B cell (primary cell): ENCODE data around the gene PKIB. TPM values are rescaled to one million over a fixed set of nuclear protein-coding genes. Genes with fewer than 3 reads are reported as not detected.

Source experiments
- ATAC-seq: fragments of 200-7000 bp; cut with Tn5 transposase; one replicate; pipeline ENCODE4 v1.10.0; 2021; ENCODE audit warnings: low read depth, mild to moderate bottlenecking, moderate number of reproducible peaks, moderate library complexity
- CTCF ChIA-PET: fragments of 350-600 bp; sonication (Branson Sonifier 250); formaldehyde crosslinking; loops from one replicate; lab custom pipeline; 2021; ENCODE audit warnings: antibody characterized with exemption, inconsistent platforms; lab: Charles Lee
- POLR2A ChIA-PET: fragments of 350-600 bp; sonication (Branson Sonifier 250); formaldehyde crosslinking; loops from one replicate; lab custom pipeline; 2021; ENCODE audit warnings: antibody characterized with exemption; lab: Charles Lee
- DNase-seq: peaks from one replicate; pipeline ENCODE4 v3.0.0; 2013
- H2AFZ ChIP-seq: 2 replicates; pipeline ENCODE4 v1.6.1; 2012; ENCODE audit warnings: mild to moderate bottlenecking, low read depth, low read length; ENCODE audit not compliant: insufficient read depth, poor library complexity, severe bottlenecking
- H3K27ac ChIP-seq, 2 donors: 1 replicate in 1 of 2; 2 replicates in 1 of 2; pipeline ENCODE4 v1.5.1; 2012 to 2013; ENCODE audit warnings: low read length in 2 of 2, mild to moderate bottlenecking in 2 of 2, moderate library complexity in 1 of 2
- H3K27me3 ChIP-seq, 4 experiments: fragments of 200-600 bp in 1 of 4; sonication (generic) in 1 of 4; replicated peaks in 1 of 4; 1 replicate in 2 of 4; 2 replicates in 2 of 4; pipeline versions ENCODE4 v1.6.1 to v1.7.0; 2013 to 2016; ENCODE audit warnings: low read length in 3 of 4, mild to moderate bottlenecking in 2 of 4, mixed read lengths in 1 of 4, moderate library complexity in 1 of 4; ENCODE audit not compliant: insufficient read depth in 4 of 4, control insufficient read depth in 3 of 4; ENCODE audit errors: control extremely low read depth in 1 of 4
- H3K36me3 ChIP-seq, 2 experiments: replicated peaks in 1 of 2; 1 replicate in 1 of 2; 2 replicates in 1 of 2; pipeline versions ENCODE4 v1.6.1 to v1.7.1; 2013; ENCODE audit warnings: low read length in 1 of 2; ENCODE audit not compliant: insufficient read depth in 2 of 2, control insufficient read depth in 1 of 2; ENCODE audit errors: control extremely low read depth in 1 of 2, extremely low read depth in 1 of 2
- H3K4me1 ChIP-seq, 2 donors: fragments of 200-600 bp in 1 of 2; sonication (generic) in 1 of 2; 1 replicate in 1 of 2; 2 replicates in 1 of 2; pipeline versions ENCODE4 v1.5.1 to v1.6.1; 2013 to 2017; ENCODE audit warnings: low read length in 2 of 2; ENCODE audit not compliant: control insufficient read depth in 2 of 2, insufficient read depth in 2 of 2
- H3K4me2 ChIP-seq: replicated peaks from 2 replicates; pipeline ENCODE3; 2012; ENCODE audit warnings: mild to moderate bottlenecking, low read depth, low read length; ENCODE audit not compliant: poor library complexity, severe bottlenecking
- H3K4me3 ChIP-seq, 5 experiments: fragments of 200-600 bp in 1 of 5; sonication (generic) in 1 of 5; 1 replicate in 3 of 5; 2 replicates in 2 of 5; pipeline versions ENCODE4 v1.5.1 to v1.7.0; 2011 to 2016; ENCODE audit warnings: low read length in 4 of 5, mild to moderate bottlenecking in 4 of 5, low read depth in 2 of 5, control low read depth in 1 of 5, moderate library complexity in 1 of 5; ENCODE audit not compliant: insufficient read depth in 1 of 5; ENCODE audit errors: control extremely low read depth in 1 of 5, extremely low read depth in 1 of 5
- H3K79me2 ChIP-seq: fragments of 200-600 bp; sonication (generic); one replicate; pipeline ENCODE4 v1.6.0; 2016; ENCODE audit warnings: low read length; ENCODE audit not compliant: control insufficient read depth, insufficient read depth
- H3K9ac ChIP-seq: fragments of 200-600 bp; sonication (generic); 2 replicates; pipeline ENCODE4 v1.6.1; 2017; ENCODE audit warnings: mild to moderate bottlenecking, low read length, moderate library complexity
- H3K9me3 ChIP-seq, 3 donors: one replicate each; pipeline versions ENCODE4 v1.6.1 to v1.7.1; 2013; ENCODE audit warnings: low read length in 2 of 3; ENCODE audit not compliant: control insufficient read depth in 2 of 3, insufficient read depth in 1 of 3; ENCODE audit errors: control extremely low read depth in 1 of 3
- H4K20me1 ChIP-seq: 2 replicates; pipeline ENCODE4 v1.6.0; 2012; ENCODE audit warnings: mild to moderate bottlenecking, low read length; ENCODE audit not compliant: insufficient read depth, control insufficient read depth, poor library complexity, severe bottlenecking
- H3K27ac Mint-ChIP-seq: one replicate; pipeline ENCODE4 v1.8.0; 2021; ENCODE audit warnings: mixed read lengths
- H3K27me3 Mint-ChIP-seq: one replicate; pipeline ENCODE4 v1.8.0; 2021; ENCODE audit warnings: mixed read lengths
- H3K4me1 Mint-ChIP-seq: one replicate; pipeline ENCODE4 v1.8.0; 2021; ENCODE audit warnings: mixed read lengths
- H3K4me3 Mint-ChIP-seq: one replicate; pipeline ENCODE4 v1.8.0; 2021; ENCODE audit warnings: mixed read lengths
- H3K9me3 Mint-ChIP-seq: one replicate; pipeline ENCODE4 v1.8.0; 2022; ENCODE audit warnings: mixed read lengths; ENCODE audit not compliant: insufficient read depth
- CTCF ChIP-seq: fragments of 200-600 bp; IDR thresholded peaks from one replicate; pipeline ENCODE4 v1.8.0; 2022; ENCODE audit warnings: antibody characterized with exemption, mild to moderate bottlenecking
- EZH2 ChIP-seq: IDR thresholded peaks from 2 replicates; pipeline ENCODE4 v1.6.1; 2012; ENCODE audit warnings: borderline replicate concordance, low read depth, mild to moderate bottlenecking, moderate library complexity, low read length; ENCODE audit not compliant: insufficient read depth, poor library complexity, severe bottlenecking
- WGBS: methylation state at CpG from one replicate; pipeline ENCODE4 v1.1.5; 2013; ENCODE audit warnings: missing lambda C conversion rate; ENCODE audit not compliant: insufficient coverage; 5-methylcytosine and 5-hydroxymethylcytosine counted together
- intact Hi-C: fragments of 100-400 bp; cut with micrococcal nuclease; formaldehyde crosslinking; loops from one replicate; pipeline ENCODE4 v1.10.0; 2022
- polyA plus RNA-seq: library from polyadenylated mRNA; depleted of rRNA; stranded (reverse); fragments of >200 nt; gene quantifications from 2 replicates; pipeline ENCODE4 v1.2.3, GENCODE V29; 2012
- total RNA-seq, 2 donors: library from RNA; stranded (reverse); fragments of 120-200 nt in 1 of 2; gene quantifications; 1 replicate in 1 of 2; 2 replicates in 1 of 2; pipeline versions ENCODE4 v1.2.3 to v1.2.4, GENCODE V29; 2013 to 2022

Gene PKIB
- total and polyA plus RNA-seq, 2 donors (not counting 1 experiment from before 2014, with no cell fraction given), result 0.27 to 1.2 TPM

- Histone ChIP-seq H3K4me1 (peaks cover 4 to 9% of the 10 kb centered on the region in 2 donors), H3K4me2 (no peak overlapping the region), H3K79me2 (no peaks in the 10 kb centered on the region), H2AFZ (no peak overlapping the region), H3K4me3 (no peak overlapping the region), H3K27ac (no peak overlapping the region), H3K9ac (no peak overlapping the region), H3K9me3 (no peaks in the 10 kb centered on the region), H4K20me1 (no peaks in the 10 kb centered on the region), H3K36me3 (no peaks in the 10 kb centered on the region), H3K27me3 (no peaks in the 10 kb centered on the region)
- 99% methylated on average over 8 of the region's 9 CpGs for WGBS
- no peak overlapping the region for H3K4me3 Mint-ChIP-seq
- TF ChIP-seq CTCF (no peak), EZH2 (no peak)
- H3K9me3 Mint-ChIP-seq, result no peaks in the 10 kb centered on the region
- H3K27ac Mint-ChIP-seq, result no peak overlapping the region
- POLR2A ChIA-PET, result no interaction called here
- intact Hi-C loops, result no loop called here
- DNase-seq, result no peak
- no peak for ATAC-seq
- CTCF ChIA-PET, result no interaction called here
- H3K27me3 Mint-ChIP-seq, result no peaks in the 10 kb centered on the region
- peaks cover 32% of the 10 kb centered on the region for H3K4me1 Mint-ChIP-seq
Observed at GRCh38 chr6:122755901-122756300, 145.7 kb downstream of the PKIB start.

- no peaks in the 10 kb centered on the region for H4K20me1 ChIP-seq
- DNase-seq (peak; percentile 25), ATAC-seq (peak; percentile 47)
- H3K4me2 ChIP-seq, result no peak overlapping the region
- ChIA-PET POLR2A (no interaction called here), CTCF (interaction anchor here (1.9 kb wide), 1 partner anchor 80 kb away, joined by 4 read pairs; no protein-coding TSS in a partner anchor)
- no peak overlapping the region for H3K4me3 Mint-ChIP-seq
- no peak for TF ChIP-seq EZH2
- no peak overlapping the region for H3K27ac ChIP-seq
- H3K79me2 ChIP-seq, result no peaks in the 10 kb centered on the region
- H3K4me1 ChIP-seq, result no peaks in the 10 kb centered on the region
- intact Hi-C loops, result no loop called here
- WGBS, result no CpG with 5 or more reads among the region's 1 CpG
- no peak overlapping the region for H3K27ac Mint-ChIP-seq
- no peak overlapping the region for H3K9ac ChIP-seq
- no peaks in the 10 kb centered on the region for H3K9me3 Mint-ChIP-seq
- H3K4me1 Mint-ChIP-seq, result peaks cover 8% of the 10 kb centered on the region
- H3K4me3 ChIP-seq, result no peak overlapping the region
- H3K36me3 ChIP-seq, result no peaks in the 10 kb centered on the region
- H3K9me3 ChIP-seq, result no peaks in the 10 kb centered on the region
- H3K27me3 ChIP-seq, result no peaks in the 10 kb centered on the region
- no peaks in the 10 kb centered on the region for H3K27me3 Mint-ChIP-seq
- H2AFZ ChIP-seq, result no peak overlapping the region
Observed at GRCh38 chr6:122758927-122759334, 148.7 kb downstream of the PKIB start.
